A673 (cell line): ENCODE results near the gene MOCS3. TPM values are rescaled to one million over a fixed set of nuclear protein-coding genes. Genes with fewer than 3 reads are reported as not detected.

ENCODE experiments used
- BruUV-seq: library from RNA; stranded (reverse); fragments of 400-500 nt; replicated peaks from 2 replicates; lab custom pipeline; 2021; lab: Mats Ljungman, UMichigan
- CTCF ChIA-PET: fragments of 300-600 bp; sonication (Branson Sonifier 250); formaldehyde crosslinking; loops from one replicate; lab custom pipeline; 2022; ENCODE audit warnings: antibody characterized with exemption; lab: Charles Lee
- POLR2A ChIA-PET: fragments of 300-600 bp; sonication (Branson Sonifier 250); formaldehyde crosslinking; loops from one replicate; lab custom pipeline; 2022; ENCODE audit warnings: antibody characterized with exemption; ENCODE audit not compliant: low non-redundant PET; lab: Charles Lee
- DNase-seq: peaks from one replicate; pipeline ENCODE4 v3.0.0-alpha.2; 2015; ENCODE audit warnings: low spot score
- H3K27ac ChIP-seq: fragments of 200-600 bp; sonication (generic); 2 replicates; pipeline ENCODE4 v1.5.1; 2016; ENCODE audit warnings: mixed run types, low read depth, mild to moderate bottlenecking, mixed read lengths, antibody characterized with exemption, low read length; ENCODE audit not compliant: poor library complexity, severe bottlenecking
- H3K27me3 ChIP-seq: fragments of 200-600 bp; sonication (generic); replicated peaks from 2 replicates; pipeline ENCODE4 v1.6.1; 2017; ENCODE audit warnings: mixed run types, low read depth, mild to moderate bottlenecking, mixed read lengths, antibody characterized with exemption, low read length; ENCODE audit not compliant: insufficient read depth, poor library complexity
- H3K36me3 ChIP-seq: fragments of 200-600 bp; sonication (generic); 2 replicates; pipeline ENCODE4 v1.6.1; 2016; ENCODE audit warnings: mixed run types, mild to moderate bottlenecking, mixed read lengths, antibody characterized with exemption, low read length; ENCODE audit not compliant: insufficient read depth, poor library complexity, severe bottlenecking
- H3K4me1 ChIP-seq: fragments of 200-600 bp; sonication (generic); 2 replicates; pipeline ENCODE4 v1.6.1; 2017; ENCODE audit warnings: mixed run types, mild to moderate bottlenecking, mixed read lengths, antibody characterized with exemption, low read length; ENCODE audit not compliant: insufficient read depth, poor library complexity, severe bottlenecking
- H3K4me3 ChIP-seq: fragments of 200-600 bp; sonication (generic); 2 replicates; pipeline ENCODE4 v1.5.1; 2016; ENCODE audit warnings: low read depth, mixed run types, mild to moderate bottlenecking, mixed read lengths, low read length; ENCODE audit not compliant: poor library complexity, severe bottlenecking
- H3K9me3 ChIP-seq: fragments of 200-600 bp; sonication (generic); 2 replicates; pipeline ENCODE4 v1.6.1; 2016; ENCODE audit warnings: mixed run types, low read depth, mild to moderate bottlenecking, mixed read lengths, antibody characterized with exemption, low read length; ENCODE audit not compliant: poor library complexity, severe bottlenecking
- EZH2 ChIP-seq: fragments of 200-600 bp; sonication (generic); IDR thresholded peaks from 2 replicates; pipeline ENCODE4 v1.6.1; 2017; ENCODE audit warnings: borderline replicate concordance, low read depth, mild to moderate bottlenecking, mixed read lengths, antibody characterized with exemption, low read length; ENCODE audit not compliant: poor library complexity, severe bottlenecking
- intact Hi-C: fragments of 100-400 bp; cut with micrococcal nuclease; formaldehyde crosslinking; loops from one replicate; pipeline ENCODE4 v1.10.0; 2022; ENCODE audit not compliant: unreplicated experiment
- total RNA-seq: library from RNA; stranded (reverse); gene quantifications from 2 replicates; pipeline ENCODE4 v1.2.3, GENCODE V29; 2021
- TF ChIP-seq, protein P1 (sequence below): fragments of 300-800, 200-600 bp; sonication (generic); conservative IDR thresholded peaks from 2 replicates; pipeline ENCODE4 v1.5.1; 2017; ENCODE audit warnings: low read depth, mild to moderate bottlenecking, antibody characterized with exemption, low read length, moderate library complexity, mixed read lengths

MOCS3 gene
- total RNA-seq, 1 experiment from 2014 or later: 5.9 TPM

DNA sequence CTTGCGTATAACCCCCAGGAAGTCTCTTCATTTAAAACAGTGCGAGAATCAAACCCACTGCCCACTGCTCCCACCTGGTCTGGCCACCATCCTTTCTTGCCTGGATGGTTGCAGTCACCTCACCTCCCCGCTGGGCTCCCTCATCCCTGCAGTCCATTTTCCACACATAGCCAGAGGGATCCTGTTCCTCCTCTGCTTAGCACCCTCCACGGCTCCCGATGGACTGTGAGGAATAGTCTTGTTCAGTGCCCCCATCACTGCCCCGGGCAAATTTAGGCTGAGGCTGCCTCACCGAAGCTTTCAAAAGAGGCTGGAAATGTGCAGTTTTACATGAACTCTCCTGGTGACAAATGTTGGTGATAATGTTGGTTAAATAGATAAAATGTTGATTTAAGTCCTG, 46.6 kb downstream of the MOCS3 start:
- no peak for DNase-seq
- BruUV-seq: no TSS peak
- intact Hi-C loops: no loop called here
- Histone ChIP-seq H3K4me1 (no peaks in the 10 kb centered on the region), H3K27ac (no peak overlapping the region), H3K4me3 (no peak overlapping the region), H3K36me3 (peaks cover 7% of the 10 kb centered on the region), H3K27me3 (no peaks in the 10 kb centered on the region), H3K9me3 (no peaks in the 10 kb centered on the region)
- CTCF ChIA-PET: interaction anchor here (0.5 kb wide), 1 partner anchor 29 kb away, joined by 3 read pairs; no protein-coding TSS in a partner anchor
- POLR2A ChIA-PET: no interaction called here
- TF ChIP-seq, protein P1, sequence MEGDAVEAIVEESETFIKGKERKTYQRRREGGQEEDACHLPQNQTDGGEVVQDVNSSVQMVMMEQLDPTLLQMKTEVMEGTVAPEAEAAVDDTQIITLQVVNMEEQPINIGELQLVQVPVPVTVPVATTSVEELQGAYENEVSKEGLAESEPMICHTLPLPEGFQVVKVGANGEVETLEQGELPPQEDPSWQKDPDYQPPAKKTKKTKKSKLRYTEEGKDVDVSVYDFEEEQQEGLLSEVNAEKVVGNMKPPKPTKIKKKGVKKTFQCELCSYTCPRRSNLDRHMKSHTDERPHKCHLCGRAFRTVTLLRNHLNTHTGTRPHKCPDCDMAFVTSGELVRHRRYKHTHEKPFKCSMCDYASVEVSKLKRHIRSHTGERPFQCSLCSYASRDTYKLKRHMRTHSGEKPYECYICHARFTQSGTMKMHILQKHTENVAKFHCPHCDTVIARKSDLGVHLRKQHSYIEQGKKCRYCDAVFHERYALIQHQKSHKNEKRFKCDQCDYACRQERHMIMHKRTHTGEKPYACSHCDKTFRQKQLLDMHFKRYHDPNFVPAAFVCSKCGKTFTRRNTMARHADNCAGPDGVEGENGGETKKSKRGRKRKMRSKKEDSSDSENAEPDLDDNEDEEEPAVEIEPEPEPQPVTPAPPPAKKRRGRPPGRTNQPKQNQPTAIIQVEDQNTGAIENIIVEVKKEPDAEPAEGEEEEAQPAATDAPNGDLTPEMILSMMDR: no peak
- TF ChIP-seq EZH2: no peak

DNA sequence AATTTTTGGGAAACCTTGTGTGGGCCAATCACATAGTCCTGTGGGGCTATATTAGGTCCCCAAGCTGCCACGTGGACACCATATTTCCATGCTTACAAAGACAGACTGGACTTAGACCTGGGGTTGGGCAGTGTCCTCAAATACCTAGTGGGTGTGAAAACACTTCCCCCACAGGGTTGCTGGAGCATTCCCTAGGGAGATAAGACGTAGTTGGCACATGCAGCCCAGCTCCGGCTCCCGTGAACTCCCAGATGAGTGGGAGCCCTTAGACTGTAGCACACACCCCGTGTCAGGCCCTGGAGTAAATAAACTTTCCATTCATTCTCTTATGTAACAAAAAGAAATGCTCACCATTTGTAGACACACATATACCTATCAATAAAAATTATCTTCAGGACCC, 50.1 kb downstream of the MOCS3 start:
- ChIA-PET CTCF (no interaction called here), POLR2A (no interaction called here)
- TF ChIP-seq, protein P1: no peak
- no peaks in the 10 kb centered on the region for H3K27me3 ChIP-seq
- intact Hi-C loops: no loop called here
- no peak overlapping the region for H3K4me3 ChIP-seq
- peaks cover under 1% of the 10 kb centered on the region for H3K4me1 ChIP-seq
- no TSS peak for BruUV-seq
- no peak overlapping the region for H3K27ac ChIP-seq
- no peaks in the 10 kb centered on the region for H3K9me3 ChIP-seq
- DNase-seq: no peak
- H3K36me3 ChIP-seq: peaks cover 7% of the 10 kb centered on the region

DNA sequence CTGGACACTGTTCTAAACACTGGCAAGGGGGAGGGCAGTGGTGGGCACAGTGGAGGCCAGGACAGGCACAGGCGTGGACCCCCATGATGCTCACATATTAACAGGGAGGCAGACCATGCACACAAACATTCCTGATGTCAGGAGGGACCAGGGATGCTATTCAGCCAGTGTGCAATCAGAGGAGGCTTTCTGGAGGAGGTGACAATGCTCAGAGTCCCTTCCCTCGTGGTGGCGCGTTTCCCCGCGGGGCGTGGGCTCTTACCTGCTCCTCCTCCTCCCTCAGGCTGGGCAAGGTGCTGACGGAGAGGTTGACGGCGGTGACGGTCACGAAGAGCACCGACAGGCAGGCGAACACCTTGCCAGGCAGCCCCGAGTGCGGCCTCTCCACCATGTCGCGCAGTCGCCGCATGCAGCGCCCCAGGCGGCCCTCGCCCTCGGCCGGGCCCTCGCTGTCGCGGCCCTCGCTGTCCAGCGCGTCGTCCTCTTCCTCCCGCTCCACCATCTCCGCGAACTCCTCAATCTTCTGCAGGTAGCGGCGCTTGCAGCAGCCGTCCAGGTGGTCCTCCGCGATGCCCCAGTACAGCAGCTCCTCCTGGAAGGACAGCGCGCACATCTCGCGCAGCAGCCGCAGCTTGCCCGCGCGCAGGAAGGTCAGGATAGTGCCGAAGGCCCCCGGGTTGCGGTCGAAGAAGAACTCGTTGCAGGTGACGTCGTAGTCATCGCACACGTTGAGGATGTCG, 50.9 kb downstream of the MOCS3 start:
- intact Hi-C loops: no loop called here
- no peak for TF ChIP-seq EZH2
- TF ChIP-seq, protein P1: no peak
- no TSS peak for BruUV-seq
- DNase-seq: no peak
- H3K4me1 ChIP-seq: peaks cover 6% of the 10 kb centered on the region
- CTCF ChIA-PET: no interaction called here
- H3K9me3 ChIP-seq: no peaks in the 10 kb centered on the region
- H3K27ac ChIP-seq: no peak overlapping the region
- POLR2A ChIA-PET: no interaction called here
- no peak overlapping the region for H3K4me3 ChIP-seq
- no peaks in the 10 kb centered on the region for H3K27me3 ChIP-seq
- peaks cover 7% of the 10 kb centered on the region for H3K36me3 ChIP-seq
